H9 (cell line): ENCODE measurements around the gene SNRPB2. TPM values are rescaled to one million over a fixed set of nuclear protein-coding genes. Genes with fewer than 3 reads are reported as not detected.

ENCODE experiments used
- DNase-seq: peaks from one replicate; pipeline ENCODE4 v3.0.0-alpha.2; 2017
- H2AFZ ChIP-seq: one replicate; pipeline ENCODE4 v1.6.1; 2013; ENCODE audit warnings: mild to moderate bottlenecking, low read length, control low read depth, moderate library complexity
- H2AK5ac ChIP-seq: 2 replicates; pipeline ENCODE4 v1.6.1; 2013; ENCODE audit warnings: low read length, control low read depth, mixed read lengths; ENCODE audit not compliant: insufficient read length
- H2BK120ac ChIP-seq: one replicate; pipeline ENCODE4 v1.6.1; 2013; ENCODE audit warnings: low read depth, mild to moderate bottlenecking, low read length, control low read depth, inconsistent platforms; ENCODE audit not compliant: poor library complexity, severe bottlenecking
- H2BK12ac ChIP-seq: 2 replicates; pipeline ENCODE4 v1.6.1; 2013; ENCODE audit warnings: low read length, control low read depth, mixed read lengths, low read depth; ENCODE audit not compliant: insufficient read length
- H2BK15ac ChIP-seq: 2 replicates; pipeline ENCODE4 v1.6.1; 2013; ENCODE audit warnings: low read depth, low read length, control low read depth
- H2BK20ac ChIP-seq: one replicate; pipeline ENCODE4 v1.6.1; 2013; ENCODE audit warnings: low read depth, mild to moderate bottlenecking, low read length, control low read depth, inconsistent platforms; ENCODE audit not compliant: poor library complexity, severe bottlenecking
- H2BK5ac ChIP-seq: 2 replicates; pipeline ENCODE4 v1.6.1; 2013; ENCODE audit warnings: low read length, control low read depth, mixed read lengths; ENCODE audit not compliant: insufficient read length
- H3K14ac ChIP-seq: 2 replicates; pipeline ENCODE4 v1.6.1; 2013; ENCODE audit warnings: low read length, control low read depth; ENCODE audit not compliant: insufficient read depth
- H3K18ac ChIP-seq: 2 replicates; pipeline ENCODE4 v1.6.1; 2013; ENCODE audit warnings: low read depth, mild to moderate bottlenecking, mixed read lengths, low read length, control low read depth; ENCODE audit not compliant: insufficient read length
- H3K23ac ChIP-seq: 2 replicates; pipeline ENCODE4 v1.6.1; 2013; ENCODE audit warnings: low read length, control low read depth, mixed read lengths, low read depth; ENCODE audit not compliant: insufficient read length
- H3K23me2 ChIP-seq: 2 replicates; pipeline ENCODE4 v1.6.1; 2013; ENCODE audit warnings: low read depth, mild to moderate bottlenecking, mixed read lengths, low read length, control low read depth; ENCODE audit not compliant: insufficient read length, poor library complexity, severe bottlenecking
- H3K27ac ChIP-seq: 2 replicates; pipeline ENCODE4 v1.5.1; 2013; ENCODE audit warnings: low read length, control low read depth, mixed read lengths, low read depth; ENCODE audit not compliant: insufficient read length
- H3K27me3 ChIP-seq: 2 replicates; pipeline ENCODE4 v1.6.1; 2013; ENCODE audit warnings: low read length, control low read depth, inconsistent platforms; ENCODE audit not compliant: insufficient read depth
- H3K4ac ChIP-seq: 2 replicates; pipeline ENCODE4 v1.6.1; 2013; ENCODE audit warnings: low read depth, mild to moderate bottlenecking, control low read depth, inconsistent platforms, low read length, moderate library complexity
- H3K4me1 ChIP-seq: 2 replicates; pipeline ENCODE4 v1.6.1; 2013; ENCODE audit warnings: low read length, control low read depth, inconsistent platforms; ENCODE audit not compliant: insufficient read depth
- H3K4me2 ChIP-seq: 2 replicates; pipeline ENCODE4 v1.6.1; 2013; ENCODE audit warnings: low read length, control low read depth, mixed read lengths; ENCODE audit not compliant: insufficient read length, insufficient read depth
- H3K56ac ChIP-seq: 2 replicates; pipeline ENCODE4 v1.6.1; 2013; ENCODE audit warnings: low read depth, mild to moderate bottlenecking, mixed read lengths, low read length, control low read depth; ENCODE audit not compliant: insufficient read length
- H3K79me1 ChIP-seq: 2 replicates; pipeline ENCODE4 v1.6.1; 2013; ENCODE audit warnings: low read depth, mild to moderate bottlenecking, moderate library complexity, low read length, control low read depth, inconsistent platforms; ENCODE audit not compliant: insufficient read depth, poor library complexity, severe bottlenecking
- H3K79me2 ChIP-seq: 2 replicates; pipeline ENCODE4 v1.6.1; 2013; ENCODE audit warnings: low read length, control low read depth, inconsistent platforms; ENCODE audit not compliant: insufficient read depth
- H3K9ac ChIP-seq: 2 replicates; pipeline ENCODE4 v1.6.1; 2013; ENCODE audit warnings: low read length, control low read depth, mixed read lengths; ENCODE audit not compliant: insufficient read length; ENCODE audit errors: extremely low read depth
- H3K9me3 ChIP-seq: one replicate; pipeline ENCODE4 v1.6.1; 2013; ENCODE audit warnings: low read depth, low read length, inconsistent platforms; ENCODE audit not compliant: control insufficient read depth
- H3T11ph ChIP-seq: one replicate; pipeline ENCODE4 v1.6.1; 2013; ENCODE audit warnings: mild to moderate bottlenecking, low read length, control low read depth, inconsistent platforms
- H4K20me1 ChIP-seq: one replicate; pipeline ENCODE4 v1.6.1; 2013; ENCODE audit not compliant: control insufficient read depth, insufficient read length, insufficient read depth
- H4K5ac ChIP-seq: 2 replicates; pipeline ENCODE4 v1.6.1; 2013; ENCODE audit warnings: low read depth, mild to moderate bottlenecking, mixed read lengths, low read length, control low read depth; ENCODE audit not compliant: insufficient read length
- H4K8ac ChIP-seq: replicated peaks from 2 replicates; pipeline ENCODE4 v1.6.1; 2013; ENCODE audit warnings: low read length, control low read depth, mixed read lengths, low read depth; ENCODE audit not compliant: insufficient read length
- H4K91ac ChIP-seq: 2 replicates; pipeline ENCODE4 v1.6.1; 2013; ENCODE audit warnings: low read depth, mild to moderate bottlenecking, moderate library complexity, mixed read lengths, low read length, control low read depth; ENCODE audit not compliant: insufficient read length
- H3K27ac Mint-ChIP-seq, 3 experiments: 2 replicates in 2 of 3; 3 replicates in 1 of 3; pipeline ENCODE4 v1.8.0; 2020 to 2021; ENCODE audit warnings: mixed read lengths in 3 of 3, mild to moderate bottlenecking in 1 of 3, moderate library complexity in 1 of 3
- H3K27me3 Mint-ChIP-seq: 2 replicates; pipeline ENCODE4 v1.8.0; 2021; ENCODE audit warnings: low read depth, mild to moderate bottlenecking, moderate library complexity, mixed read lengths
- H3K36me3 Mint-ChIP-seq, 3 experiments: 2 replicates in 2 of 3; 3 replicates in 1 of 3; pipeline ENCODE4 v1.8.0; 2020 to 2021; ENCODE audit warnings: low read depth in 3 of 3, mixed read lengths in 3 of 3; ENCODE audit not compliant: insufficient read depth in 1 of 3
- H3K4me1 Mint-ChIP-seq, 2 experiments: 2 replicates each; pipeline ENCODE4 v1.8.0; 2020; ENCODE audit warnings: mixed read lengths in 2 of 2
- H3K4me3 Mint-ChIP-seq, 2 experiments: 2 replicates in 1 of 2; 3 replicates in 1 of 2; pipeline ENCODE4 v1.8.0; 2020 to 2021; ENCODE audit warnings: mild to moderate bottlenecking in 2 of 2, mixed read lengths in 2 of 2, moderate library complexity in 1 of 2
- H3K9me3 Mint-ChIP-seq, 2 experiments: 2 replicates in 1 of 2; 3 replicates in 1 of 2; pipeline ENCODE4 v1.8.0; 2020; ENCODE audit warnings: mild to moderate bottlenecking in 2 of 2, mixed read lengths in 2 of 2, moderate library complexity in 1 of 2
- CTCF ChIP-seq: fragments of 200-600 bp; sonication (generic); conservative IDR thresholded peaks from 3 replicates; pipeline ENCODE4 v1.8.0; 2021; ENCODE audit warnings: antibody characterized with exemption, mild to moderate bottlenecking
- WGBS: extraction: QIAGEN DNeasy Blood & Tissue Kit; methylation state at CpG from one replicate; pipeline ENCODE4 v1.1.7; 2013; ENCODE audit warnings: missing lambda C conversion rate, low lambda C conversion rate, mixed read lengths; ENCODE audit not compliant: insufficient read length; ENCODE audit errors: extremely low coverage; 5-methylcytosine and 5-hydroxymethylcytosine counted together
- total RNA-seq: library from RNA; stranded (reverse); gene quantifications from 2 replicates; pipeline ENCODE4 v1.2.1, GENCODE V29; 2021

SNRPB2 gene
- total RNA-seq, 1 experiment from 2014 or later, result 93.2 TPM

GRCh38 chr20:16689906-16690305 is 39.9 kb upstream of the SNRPB2 start:
- Mint-ChIP-seq H3K36me3 (no peaks in the 10 kb centered on the region), H3K27me3 (peaks cover 2% of the 10 kb centered on the region), H3K4me3 (no peak overlapping the region), H3K9me3 (no peaks in the 10 kb centered on the region), H3K4me1 (no peaks in the 10 kb centered on the region), H3K27ac (no peak overlapping the region)
- H3K18ac ChIP-seq, result no peak overlapping the region
- H2BK5ac ChIP-seq, result no peak overlapping the region
- H3K4ac ChIP-seq, result no peak overlapping the region
- no peaks in the 10 kb centered on the region for H3K4me1 ChIP-seq
- H2BK120ac ChIP-seq, result no peak overlapping the region
- TF ChIP-seq CTCF, result no peak
- H2BK12ac ChIP-seq, result no peak overlapping the region
- H2AK5ac ChIP-seq, result no peak overlapping the region
- H4K8ac ChIP-seq, result no peak overlapping the region
- DNase-seq, result no peak
- no peak overlapping the region for H2BK20ac ChIP-seq
- H3K4me2 ChIP-seq, result no peak overlapping the region
- no peak overlapping the region for H2BK15ac ChIP-seq
- no peaks in the 10 kb centered on the region for H3K79me1 ChIP-seq
- no peak overlapping the region for H3K27ac ChIP-seq
- H3K23ac ChIP-seq, result no peak overlapping the region
- no peaks in the 10 kb centered on the region for H3K23me2 ChIP-seq
- no peak overlapping the region for H3K14ac ChIP-seq
- no peaks in the 10 kb centered on the region for H3K79me2 ChIP-seq
- H2AFZ ChIP-seq, result no peak overlapping the region
- no peak overlapping the region for H3T11ph ChIP-seq
- H3K9me3 ChIP-seq, result no peaks in the 10 kb centered on the region
- no peaks in the 10 kb centered on the region for H3K27me3 ChIP-seq
- H4K91ac ChIP-seq, result no peak overlapping the region
- H3K9ac ChIP-seq, result no peak overlapping the region
- no peak overlapping the region for H4K5ac ChIP-seq
- no peaks in the 10 kb centered on the region for H4K20me1 ChIP-seq
- WGBS, result no CpG with 5 or more reads among the region's 3 CpGs
- no peak overlapping the region for H3K56ac ChIP-seq
